Islet precursor cell (in vitro differentiated cells): ENCODE results near the gene CDC42BPA.
"Not testable (repeated sequence)": the region's sequence is repeated elsewhere in the genome, so short reads cannot be mapped to it uniquely, and the experiment has no call there.

ENCODE experiments used
- DNase-seq: peaks from one replicate; pipeline ENCODE4 v3.0.0-alpha.2; 2018

The CDC42BPA gene

DNA sequence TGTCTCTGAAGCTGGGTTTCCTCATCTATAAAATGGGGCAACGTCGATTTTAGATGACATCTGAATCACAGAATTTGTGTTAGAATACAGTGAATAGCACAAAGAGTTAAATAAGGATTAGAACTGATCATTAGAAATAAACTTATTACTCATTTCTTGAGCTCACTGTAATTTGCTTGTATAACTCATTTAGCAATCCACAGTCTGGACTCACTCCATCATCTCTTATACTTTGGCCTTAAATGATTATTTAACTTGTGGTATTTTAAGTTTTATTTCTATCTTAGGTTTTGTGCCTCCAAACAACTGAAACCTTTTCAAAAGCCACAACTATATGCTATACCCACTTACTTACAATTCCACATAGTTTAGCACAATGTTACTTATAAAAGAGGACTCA, 128.0 kb downstream of the CDC42BPA start:
- DNase-seq, result no peak

DNA sequence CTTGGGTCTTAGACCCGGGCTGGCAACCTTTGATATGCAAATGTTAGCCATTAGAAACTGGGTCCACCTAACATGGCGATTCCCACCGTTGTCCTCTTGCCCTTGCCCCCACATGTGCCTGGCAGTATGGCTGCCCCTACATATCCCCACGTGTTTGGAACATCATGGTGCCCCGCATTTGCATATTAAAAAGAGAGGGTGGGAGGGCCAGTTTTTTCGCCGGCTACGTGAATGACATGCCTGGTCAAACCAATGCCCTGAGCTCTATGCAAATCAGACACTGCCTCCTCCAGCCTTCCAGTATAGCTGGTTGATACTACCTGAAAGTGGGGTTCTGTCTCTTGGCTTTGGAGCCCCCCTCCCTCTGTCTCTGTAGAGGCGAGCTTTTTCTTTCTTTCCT, 133.0 kb downstream of the CDC42BPA start:
- no peak for DNase-seq

- DNase-seq, result no peak
Measured at GRCh38 chr1:227182012-227182411, 136.3 kb downstream of the CDC42BPA start.

DNA sequence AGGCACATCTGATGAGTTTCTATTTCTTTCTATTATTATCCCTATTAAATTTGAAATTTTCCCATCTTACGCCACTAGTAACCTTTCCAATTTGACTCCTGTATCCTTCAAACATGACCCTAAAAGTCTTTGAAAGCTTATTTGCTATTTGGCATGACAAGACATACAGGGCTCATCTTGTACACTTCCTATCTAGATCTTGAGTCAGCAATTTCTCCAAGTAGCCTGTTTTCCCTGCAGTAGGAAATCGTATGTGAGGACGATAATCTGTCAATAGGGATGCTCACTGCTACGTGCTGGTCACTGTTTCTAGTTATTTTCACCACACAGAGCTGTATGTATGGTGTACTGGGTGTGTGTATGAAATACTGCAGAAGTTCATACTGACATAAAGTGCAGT, 142.7 kb downstream of the CDC42BPA start:
- DNase-seq, result no peak

GRCh38 chr1:227174164-227174563, 144.1 kb downstream of the CDC42BPA start:
- DNase-seq, result no peak

GRCh38 chr1:227170361-227171166, 147.7 kb downstream of the CDC42BPA start:
- no peak for DNase-seq

DNA sequence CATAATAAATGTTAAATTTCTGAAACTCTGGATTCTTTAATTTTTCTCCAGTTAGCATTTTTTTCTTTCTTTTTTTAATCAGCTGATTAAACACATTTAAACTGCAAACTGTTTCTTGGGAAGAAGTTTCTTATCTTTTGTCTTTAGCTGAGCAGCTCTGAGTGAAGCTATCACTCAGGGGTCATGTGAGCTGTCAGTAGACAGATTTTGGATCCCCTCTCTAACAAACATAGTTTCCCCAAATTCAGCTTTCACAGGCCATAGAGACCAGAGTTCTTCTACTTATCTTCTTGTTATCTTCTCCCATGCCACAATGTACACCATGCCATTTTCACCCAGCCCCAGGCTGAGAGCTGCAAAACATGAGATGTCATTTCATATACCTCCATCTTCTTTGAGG, 148.9 kb downstream of the CDC42BPA start:
- no peak for DNase-seq

- DNase-seq, result no peak
Measured at GRCh38 chr1:227167276-227168101, 150.8 kb downstream of the CDC42BPA start.

DNA sequence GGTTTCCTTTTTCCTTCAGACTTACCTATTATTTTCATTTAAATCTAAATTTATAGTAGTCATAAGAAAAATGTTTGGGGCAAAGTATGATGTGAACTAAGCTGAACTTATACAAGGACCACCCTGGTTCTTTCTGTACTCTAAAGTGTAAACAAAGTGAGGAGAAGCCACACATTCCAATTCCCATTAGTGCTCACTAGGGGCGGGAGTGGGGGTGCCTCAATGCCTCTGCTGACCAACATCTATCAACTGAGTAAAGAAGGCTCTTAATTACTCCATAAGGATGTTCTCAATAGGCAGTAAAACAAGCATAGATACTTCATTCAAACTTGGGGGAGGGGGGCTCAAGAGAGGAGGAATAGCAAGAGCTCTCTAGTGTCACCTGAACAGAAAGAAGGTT, 151.7 kb downstream of the CDC42BPA start:
- no peak for DNase-seq

- DNase-seq, result no peak
Measured at GRCh38 chr1:227161470-227161869, 156.8 kb downstream of the CDC42BPA start.

DNA sequence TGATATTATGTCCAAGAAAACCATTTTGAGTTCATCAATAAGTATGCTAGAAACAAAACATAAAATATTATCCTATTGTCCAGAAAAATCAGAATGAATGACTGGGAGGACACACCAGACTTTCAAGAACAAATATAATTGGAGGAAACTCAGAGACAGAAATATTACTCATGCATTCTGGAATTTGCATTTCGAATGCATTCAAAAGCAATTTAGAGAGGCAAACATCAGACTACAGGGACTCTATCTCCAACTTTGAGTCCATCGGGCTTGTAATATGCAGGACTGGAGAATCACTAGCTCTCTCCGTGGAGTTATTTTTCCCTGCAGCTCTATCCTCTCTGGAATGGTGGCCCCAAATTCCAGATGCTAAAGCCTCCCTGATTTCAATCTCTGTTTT, 161.8 kb downstream of the CDC42BPA start:
- DNase-seq, result no peak

- DNase-seq, result no peak
Measured at GRCh38 chr1:227155688-227156087, 162.6 kb downstream of the CDC42BPA start.

- DNase-seq, result no peak
Measured at GRCh38 chr1:227155004-227155403, 163.3 kb downstream of the CDC42BPA start.

GRCh38 chr1:227152525-227152924, 165.8 kb downstream of the CDC42BPA start:
- no peak for DNase-seq

GRCh38 chr1:227140376-227140775, 177.9 kb downstream of the CDC42BPA start:
- no peak for DNase-seq

DNA sequence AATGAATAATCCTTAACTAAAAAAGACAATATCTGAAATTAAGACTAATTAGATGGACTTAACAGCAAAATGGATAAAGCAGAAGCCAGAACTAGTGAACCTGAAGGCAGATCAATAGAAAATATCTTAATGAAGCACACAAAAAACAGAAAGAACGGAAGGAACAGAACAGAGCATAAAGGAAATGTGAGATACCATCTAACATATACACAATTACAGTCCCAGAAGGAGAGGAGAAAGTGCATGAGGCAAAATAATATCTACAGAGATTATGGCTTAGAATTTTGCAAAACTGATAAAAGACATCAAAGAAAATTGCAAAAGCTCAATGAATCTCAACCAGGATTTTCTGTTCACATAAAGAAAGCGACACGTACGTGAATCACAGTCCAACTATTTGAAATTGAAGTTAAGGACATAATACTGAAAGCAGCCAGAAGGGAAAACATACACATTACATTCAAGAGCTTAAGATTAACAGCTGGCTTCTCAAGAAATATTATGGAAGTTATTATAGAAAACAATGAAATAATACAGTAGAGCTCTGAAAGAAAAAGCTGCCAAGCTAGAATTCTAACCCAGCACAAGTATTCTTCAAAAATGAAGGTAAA, 182.0 kb downstream of the CDC42BPA start:
- DNase-seq, result no peak

DNA sequence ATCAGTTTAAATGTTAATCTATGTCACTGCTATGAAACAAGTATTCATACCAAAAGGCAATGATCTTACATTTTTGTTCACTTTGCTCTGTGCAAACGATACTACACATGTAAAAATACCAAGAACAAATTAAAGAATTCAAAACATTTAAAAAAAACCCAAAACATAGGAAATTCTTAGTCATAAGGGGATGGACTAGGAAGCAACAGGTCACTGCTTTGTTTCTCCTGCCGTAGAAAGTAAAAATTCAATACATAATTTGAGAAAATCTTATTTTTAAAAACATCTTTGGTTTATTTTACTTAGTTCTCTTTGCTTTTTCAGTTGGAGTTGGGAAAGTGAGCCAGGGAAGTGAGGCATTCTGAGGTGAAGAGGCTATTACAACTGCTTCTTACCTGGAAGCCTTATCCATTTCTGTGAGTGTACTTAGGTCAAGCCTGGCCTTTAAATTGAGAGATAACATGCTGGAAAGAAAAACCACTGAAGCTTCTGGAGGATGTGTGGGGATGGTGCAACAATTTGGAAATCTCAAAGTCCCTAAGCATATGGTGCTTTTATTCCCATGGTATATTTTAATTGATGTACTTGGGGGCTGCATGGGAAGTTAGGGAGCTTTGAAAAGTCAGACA, 183.5 kb downstream of the CDC42BPA start:
- DNase-seq, result no peak

DNA sequence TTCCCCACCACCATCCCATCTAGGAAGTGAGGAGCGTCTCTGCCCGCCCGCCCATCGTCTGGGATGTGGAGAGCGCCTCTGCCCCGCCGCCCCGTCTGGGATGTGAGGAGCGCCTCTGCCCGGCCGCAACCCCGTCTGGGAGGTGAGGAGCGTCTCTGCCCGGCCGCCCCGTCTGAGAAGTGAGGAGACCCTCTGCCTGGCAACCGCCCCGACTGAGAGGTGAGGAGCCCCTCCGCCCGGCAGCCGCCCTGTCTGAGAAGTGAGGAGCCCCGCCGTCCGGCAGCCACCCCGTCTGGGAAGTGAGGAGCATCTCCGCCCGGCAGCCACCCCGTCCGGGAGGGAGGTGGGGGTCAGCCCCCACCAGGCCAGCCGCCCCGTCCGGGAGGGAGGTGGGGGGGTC, 185.6 kb downstream of the CDC42BPA start:
- not testable (repeated sequence) for DNase-seq

GRCh38 chr1:227131193-227131592, 187.1 kb downstream of the CDC42BPA start:
- DNase-seq, result no peak

GRCh38 chr1:227127891-227128290, 190.4 kb downstream of the CDC42BPA start:
- no peak for DNase-seq

DNA sequence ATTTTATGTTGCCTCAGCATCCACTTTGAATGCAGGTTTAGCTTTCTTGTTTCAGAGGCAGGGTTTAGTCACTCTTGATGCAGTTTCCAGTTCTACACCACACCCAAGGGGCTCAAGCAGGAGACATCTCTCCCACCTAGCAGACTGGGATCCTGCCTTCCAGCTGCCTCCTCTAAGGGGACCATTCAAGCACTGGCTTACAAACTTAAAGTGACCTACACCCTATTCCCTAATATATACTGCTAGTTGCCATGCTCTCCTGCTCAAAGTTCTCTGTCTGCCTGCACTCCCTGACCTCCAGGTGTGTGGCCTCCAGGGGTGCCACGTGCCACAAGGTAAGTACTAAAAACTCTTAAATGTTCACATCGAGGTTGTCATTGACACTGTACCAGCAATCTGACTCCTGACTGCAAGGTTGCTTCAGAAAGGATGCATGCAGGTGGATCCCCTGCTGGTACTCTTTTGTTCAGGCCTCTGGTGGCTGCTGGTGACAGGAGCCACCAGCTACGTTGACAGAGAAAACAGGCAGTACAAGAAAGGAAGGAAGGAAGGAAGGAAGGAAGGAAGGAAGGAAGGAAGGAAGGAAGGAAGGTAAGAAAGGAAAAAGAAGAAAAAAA, 192.3 kb downstream of the CDC42BPA start:
- DNase-seq, result no peak

DNA sequence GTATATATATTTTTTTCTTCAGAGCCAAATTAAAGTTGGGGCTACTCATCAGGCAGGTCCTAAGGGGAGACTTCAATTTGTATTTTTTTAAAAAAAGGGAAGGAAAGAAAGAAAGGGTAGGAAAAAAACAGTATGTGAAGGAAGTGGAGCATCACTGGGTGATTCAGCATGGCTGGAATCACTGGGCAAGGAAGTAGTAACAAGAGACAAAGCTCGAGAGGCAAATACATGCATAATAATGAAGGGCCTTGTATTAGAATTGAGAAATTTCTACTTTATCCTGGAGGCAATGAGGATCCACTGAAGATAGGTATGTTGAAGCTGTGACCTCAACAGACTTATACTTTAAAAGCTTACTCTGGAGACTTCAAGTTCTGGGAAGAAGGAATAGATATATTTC, 193.8 kb downstream of the CDC42BPA start:
- no peak for DNase-seq

DNA sequence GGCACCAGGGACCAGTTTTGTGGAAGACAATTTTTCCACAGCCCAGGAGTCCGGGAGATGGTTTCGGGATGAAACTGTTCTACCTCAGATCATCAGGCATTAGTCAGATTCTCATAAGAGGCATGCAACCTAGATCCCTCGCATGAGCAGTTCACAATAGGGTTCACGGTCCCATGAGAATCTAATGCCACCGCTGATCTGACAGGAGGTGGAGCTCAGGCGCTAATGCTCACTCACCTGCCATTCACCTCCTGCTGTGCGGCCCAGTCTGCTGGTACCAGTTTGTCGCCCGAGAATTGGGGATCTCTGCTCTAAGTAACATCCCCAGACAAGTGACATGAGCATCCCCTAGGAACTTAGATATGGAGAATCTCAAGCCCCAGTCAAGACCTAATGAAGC, 197.5 kb downstream of the CDC42BPA start:
- DNase-seq, result no peak
